Thyroid gland (tissue), 4 donors: ENCODE data around the gene REXO4. TPM values are rescaled to one million over a fixed set of nuclear protein-coding genes. Genes with fewer than 3 reads are reported as not detected.

ENCODE experiments used
- DNase-seq, 2 donors: peaks; one replicate each; pipeline ENCODE4 v3.0.0-alpha.2; 2019
- H3K27ac ChIP-seq, 3 donors: fragments of 200-600 bp; sonication (generic); 1 replicate in 2 of 3; 2 replicates in 1 of 3; pipeline ENCODE4 v1.5.1; 2016 to 2019; ENCODE audit warnings: mild to moderate bottlenecking in 1 of 3, moderate library complexity in 1 of 3
- H3K27me3 ChIP-seq: fragments of 200-600 bp; sonication (generic); one replicate; pipeline ENCODE4 v1.5.1; 2019
- H3K36me3 ChIP-seq, 2 donors: fragments of 200-600 bp; sonication (generic); one replicate each; pipeline ENCODE4 v1.5.1; 2016 to 2019
- H3K4me1 ChIP-seq, 2 donors: fragments of 200-600 bp; sonication (generic); one replicate each; pipeline ENCODE4 v1.5.1; 2017 to 2019
- H3K4me3 ChIP-seq, 3 donors: fragments of 200-600 bp; sonication (generic); replicated peaks in 1 of 3; 1 replicate in 2 of 3; 2 replicates in 1 of 3; pipeline ENCODE4 v1.5.1; 2016; ENCODE audit warnings: mild to moderate bottlenecking in 1 of 3
- H3K9me3 ChIP-seq: fragments of 200-600 bp; sonication (generic); one replicate; pipeline ENCODE4 v1.5.1; 2017
- CTCF ChIP-seq, 6 experiments: fragments of 200-600 bp in 3 of 6; fragments of 450-650 bp in 3 of 6; sonication (generic) in 3 of 6; IDR thresholded peaks; one replicate each; pipeline ENCODE4 v1.5.1; 2016 to 2019; ENCODE audit warnings: antibody characterized with exemption in 6 of 6, mild to moderate bottlenecking in 2 of 6, inconsistent platforms in 1 of 6, moderate library complexity in 1 of 6
- POLR2A ChIP-seq, 2 donors: fragments of 450-650 bp; IDR thresholded peaks; one replicate each; pipeline ENCODE4 v1.6.1; 2017; ENCODE audit warnings: antibody characterized with exemption in 2 of 2, mild to moderate bottlenecking in 2 of 2, moderate library complexity in 1 of 2
- WGBS, 2 donors: methylation state at CpG; one replicate each; pipeline ENCODE4 v1.1.5; 2017; 5-methylcytosine and 5-hydroxymethylcytosine counted together
- intact Hi-C: fragments of 100-400 bp; cut with DNase I; formaldehyde crosslinking; loops from one replicate; pipeline ENCODE4 v1.15.1; 2023
- total RNA-seq, 4 donors: library from RNA; depleted of rRNA; stranded (reverse); fragments of >200 nt; gene quantifications; one replicate each; pipeline ENCODE4 v1.2.3, GENCODE V29; 2016

The REXO4 gene
- total RNA-seq, 4 donors from 2014 or later: 16.0 to 21.9 (median 19.0) TPM

GRCh38 chr9:133429214-133429613 lies 11.4 kb upstream of the REXO4 start:
- no peak for TF ChIP-seq CTCF (IDR thresholded peaks at IDR 0.05)
- no peak for DNase-seq
- Histone ChIP-seq H3K36me3 (no peaks in the 10 kb centered on the region), H3K9me3 (no peaks in the 10 kb centered on the region), H3K4me1 (peaks cover 3 to 16% of the 10 kb centered on the region in 2 donors), H3K4me3 (peak overlapping the region in 1 of 3 donors; percentile 30), H3K27ac (no peak overlapping the region), H3K27me3 (no peaks in the 10 kb centered on the region)
- 4 to 10% methylated on average over 17 of the region's 18 CpGs for WGBS, 2 donors
- intact Hi-C loops: no loop called here

- 1 to 3% methylated on average over 11 to 17 of the region's 57 CpGs for WGBS, 2 donors
- H3K27me3 ChIP-seq: no peaks in the 10 kb centered on the region
- intact Hi-C loops: no loop called here
- no peak for TF ChIP-seq CTCF (IDR thresholded peaks at IDR 0.05)
- TF ChIP-seq POLR2A (IDR thresholded peaks at IDR 0.05): no peak
- H3K4me3 ChIP-seq: peak overlapping the region in 1 of 3 donors; percentile 30
- no peaks in the 10 kb centered on the region for H3K9me3 ChIP-seq
- no peaks in the 10 kb centered on the region for H3K36me3 ChIP-seq
- peaks cover 3 to 16% of the 10 kb centered on the region in 2 donors for H3K4me1 ChIP-seq
- no peak overlapping the region for H3K27ac ChIP-seq
- peak; percentile 51 to 60 for DNase-seq
These were observed 10.8 kb upstream of the REXO4 start for GRCh38 chr9:133428617-133429101.

DNA sequence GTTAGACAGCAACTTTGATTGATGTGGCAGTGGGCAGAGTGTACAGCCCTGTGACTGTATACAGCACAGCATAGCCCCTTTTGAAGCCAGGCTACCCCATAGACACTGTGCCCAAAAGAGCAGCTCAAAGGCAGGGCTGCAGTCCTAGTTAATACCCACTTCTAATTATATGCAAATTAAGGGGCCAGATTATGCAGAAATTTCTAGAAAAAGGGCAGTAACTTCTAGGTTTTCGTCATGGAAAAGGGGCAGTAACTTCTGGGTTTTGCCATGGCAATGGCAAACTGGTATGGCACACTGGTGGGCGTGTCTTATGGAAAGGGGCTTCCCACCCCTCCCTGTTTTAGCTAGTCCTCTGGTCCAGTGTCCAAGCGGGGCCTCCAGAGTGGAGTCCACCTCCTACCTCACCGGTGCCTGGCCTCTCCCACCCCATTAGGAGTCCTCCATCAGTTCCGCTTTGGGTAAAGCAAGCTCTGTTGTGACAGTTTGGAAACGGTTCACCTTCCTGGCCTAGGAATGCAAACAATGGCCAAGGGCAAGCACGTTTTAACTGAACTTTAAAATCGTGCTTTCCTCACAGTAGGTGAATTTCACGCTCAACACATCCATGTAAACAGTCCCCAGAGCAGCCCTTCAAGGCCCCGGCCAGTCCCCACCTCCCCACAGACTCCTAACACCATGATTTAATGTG lies 10.0 kb upstream of the REXO4 start:
- no peak for TF ChIP-seq POLR2A (IDR thresholded peaks at IDR 0.05)
- TF ChIP-seq CTCF (IDR thresholded peaks at IDR 0.05): no peak
- no peak overlapping the region for H3K4me3 ChIP-seq
- DNase-seq: no peak
- no peak overlapping the region for H3K27ac ChIP-seq
- no peaks in the 10 kb centered on the region for H3K9me3 ChIP-seq
- intact Hi-C loops: no loop called here
- H3K4me1 ChIP-seq: peaks cover 3 to 16% of the 10 kb centered on the region in 2 donors
- H3K27me3 ChIP-seq: no peaks in the 10 kb centered on the region
- no peaks in the 10 kb centered on the region for H3K36me3 ChIP-seq
- 49 to 56% methylated on average over 9 to 10 of the region's 10 CpGs for WGBS, 2 donors

DNA sequence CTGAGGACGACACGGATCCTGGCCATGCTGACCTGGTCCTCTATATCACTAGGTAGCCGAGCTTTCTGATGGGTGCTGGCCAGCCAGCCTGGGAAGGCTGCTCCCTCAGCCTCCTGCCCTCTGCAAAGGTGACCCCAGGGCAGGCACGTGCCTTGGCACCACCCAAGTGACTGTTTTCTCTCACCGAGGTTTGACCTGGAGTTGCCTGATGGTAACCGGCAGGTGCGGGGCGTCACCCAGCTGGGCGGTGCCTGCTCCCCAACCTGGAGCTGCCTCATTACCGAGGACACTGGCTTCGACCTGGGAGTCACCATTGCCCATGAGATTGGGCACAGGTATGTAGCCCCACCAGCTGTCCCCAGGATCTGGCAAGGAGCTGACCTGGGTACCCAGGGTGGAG lies 8.2 kb upstream of the REXO4 start:
- Histone ChIP-seq H3K4me3 (no peak overlapping the region), H3K27ac (no peak overlapping the region), H3K27me3 (no peaks in the 10 kb centered on the region), H3K36me3 (no peaks in the 10 kb centered on the region), H3K4me1 (peaks cover 3 to 16% of the 10 kb centered on the region in 2 donors), H3K9me3 (no peaks in the 10 kb centered on the region)
- WGBS, 2 donors: 91 to 100% methylated on average over 3 to 5 of the region's 11 CpGs
- DNase-seq: no peak
- intact Hi-C loops: no loop called here
- no peak for TF ChIP-seq POLR2A (IDR thresholded peaks at IDR 0.05)
- no peak for TF ChIP-seq CTCF (IDR thresholded peaks at IDR 0.05)

- DNase-seq: no peak
- Histone ChIP-seq H3K4me3 (no peak overlapping the region), H3K27me3 (no peaks in the 10 kb centered on the region), H3K9me3 (no peaks in the 10 kb centered on the region), H3K36me3 (no peaks in the 10 kb centered on the region), H3K4me1 (peaks cover 3 to 16% of the 10 kb centered on the region in 2 donors), H3K27ac (no peak overlapping the region)
- WGBS, 2 donors: 76 to 77% methylated on average over 18 to 19 of the region's 22 CpGs
- intact Hi-C loops: no loop called here
- TF ChIP-seq CTCF (IDR thresholded peaks at IDR 0.05): no peak
- TF ChIP-seq POLR2A (IDR thresholded peaks at IDR 0.05): no peak
These were observed 7.3 kb upstream of the REXO4 start for GRCh38 chr9:133425049-133425632.
